ENCODE data around the gene PDS5B. TPM values are rescaled to one million over a fixed set of nuclear protein-coding genes. Genes with fewer than 3 reads are reported as not detected.
"Not testable (repeated sequence)": the region's sequence is repeated elsewhere in the genome, so short reads cannot be mapped to it uniquely, and the experiment has no call there.

The PDS5B gene
- total and polyA plus RNA-seq, 2 experiments from 2014 or later = 16.6 to 34.0 TPM

- Histone ChIP-seq H3K79me2 (no peaks in the 10 kb centered on the region), H3K27ac (no peak overlapping the region), H3K36me3 (replicated peaks; ENCODE audit: insufficient read depth, low read depth) (no peaks in the 10 kb centered on the region), H3K4me1 (ENCODE audit: insufficient read depth) (no peaks in the 10 kb centered on the region), H3K9me3 (ENCODE audit: low read depth) (no peaks in the 10 kb centered on the region), H3K9me2 (replicated peaks; ENCODE audit: insufficient read depth) (no peaks in the 10 kb centered on the region), H4K20me1 (ENCODE audit: insufficient read depth, poor library complexity, severe bottlenecking) (no peaks in the 10 kb centered on the region), H3K4me3 (no peak overlapping the region), H2AFZ (no peak overlapping the region), H3K4me2 (no peak overlapping the region), H3K27me3 (no peaks in the 10 kb centered on the region)
- 79% methylated on average over 2 of the region's 2 CpGs for WGBS (ENCODE audit: low lambda C conversion rate, missing lambda C conversion rate)
- TF ChIP-seq EZH2 (IDR thresholded peaks at IDR 0.05; ENCODE audit: borderline replicate concordance) (no peak), EZH2phosphoT487 (IDR thresholded peaks at IDR 0.05; ENCODE audit: low read depth, severe bottlenecking, unreplicated experiment) (no peak), CTCF (IDR thresholded peaks at IDR 0.05; ENCODE audit: poor library complexity) (no peak)
- no peak for DNase-seq (ENCODE audit: low spot score)
Measured at GRCh38 chr13:32548837-32549236, 37.4 kb upstream of the PDS5B start.

- 81% methylated on average over 3 of the region's 3 CpGs for WGBS (ENCODE audit: low lambda C conversion rate, missing lambda C conversion rate)
- Histone ChIP-seq H3K9me3 (ENCODE audit: low read depth) (no peaks in the 10 kb centered on the region), H3K4me1 (ENCODE audit: insufficient read depth) (no peaks in the 10 kb centered on the region), H3K4me3 (no peak overlapping the region), H4K20me1 (ENCODE audit: insufficient read depth, poor library complexity, severe bottlenecking) (no peaks in the 10 kb centered on the region), H3K79me2 (no peaks in the 10 kb centered on the region), H3K9me2 (replicated peaks; ENCODE audit: insufficient read depth) (no peaks in the 10 kb centered on the region), H3K36me3 (replicated peaks; ENCODE audit: insufficient read depth, low read depth) (no peaks in the 10 kb centered on the region), H2AFZ (no peak overlapping the region), H3K27me3 (no peaks in the 10 kb centered on the region), H3K4me2 (no peak overlapping the region), H3K27ac (no peak overlapping the region)
- DNase-seq (ENCODE audit: low spot score) = peak; percentile 13
- TF ChIP-seq CTCF (IDR thresholded peaks at IDR 0.05; ENCODE audit: poor library complexity) (no peak), EZH2 (IDR thresholded peaks at IDR 0.05; ENCODE audit: borderline replicate concordance) (no peak), EZH2phosphoT487 (IDR thresholded peaks at IDR 0.05; ENCODE audit: low read depth, severe bottlenecking, unreplicated experiment) (no peak)
Measured at GRCh38 chr13:32549788-32550187, 36.5 kb upstream of the PDS5B start.

- TF ChIP-seq EZH2phosphoT487 (IDR thresholded peaks at IDR 0.05; ENCODE audit: low read depth, severe bottlenecking, unreplicated experiment) (no peak), EZH2 (IDR thresholded peaks at IDR 0.05; ENCODE audit: borderline replicate concordance) (no peak), CTCF (IDR thresholded peaks at IDR 0.05; ENCODE audit: poor library complexity) (no peak)
- Histone ChIP-seq H3K79me2 (no peaks in the 10 kb centered on the region), H3K36me3 (replicated peaks; ENCODE audit: insufficient read depth, low read depth) (no peaks in the 10 kb centered on the region), H3K27ac (no peak overlapping the region), H3K4me2 (no peak overlapping the region), H3K4me3 (no peak overlapping the region), H3K9me3 (ENCODE audit: low read depth) (no peaks in the 10 kb centered on the region), H2AFZ (no peak overlapping the region), H3K9me2 (replicated peaks; ENCODE audit: insufficient read depth) (no peaks in the 10 kb centered on the region), H4K20me1 (ENCODE audit: insufficient read depth, poor library complexity, severe bottlenecking) (no peaks in the 10 kb centered on the region), H3K27me3 (no peaks in the 10 kb centered on the region), H3K4me1 (ENCODE audit: insufficient read depth) (no peaks in the 10 kb centered on the region)
- no peak for DNase-seq (ENCODE audit: low spot score)
- WGBS (ENCODE audit: low lambda C conversion rate, missing lambda C conversion rate) = 84% methylated on average over 1 of the region's 1 CpG
Measured at GRCh38 chr13:32553720-32554119, 32.5 kb upstream of the PDS5B start.

- Histone ChIP-seq H3K4me3 (no peak overlapping the region), H3K4me1 (ENCODE audit: insufficient read depth) (no peaks in the 10 kb centered on the region), H3K27me3 (no peaks in the 10 kb centered on the region), H3K36me3 (replicated peaks; ENCODE audit: insufficient read depth, low read depth) (no peaks in the 10 kb centered on the region), H3K79me2 (no peaks in the 10 kb centered on the region), H3K9me3 (ENCODE audit: low read depth) (no peaks in the 10 kb centered on the region), H4K20me1 (ENCODE audit: insufficient read depth, poor library complexity, severe bottlenecking) (no peaks in the 10 kb centered on the region), H3K4me2 (no peak overlapping the region), H3K9me2 (replicated peaks; ENCODE audit: insufficient read depth) (no peaks in the 10 kb centered on the region), H3K27ac (no peak overlapping the region), H2AFZ (no peak overlapping the region)
- DNase-seq (ENCODE audit: low spot score) = no peak
- TF ChIP-seq EZH2phosphoT487 (IDR thresholded peaks at IDR 0.05; ENCODE audit: low read depth, severe bottlenecking, unreplicated experiment) (no peak), EZH2 (IDR thresholded peaks at IDR 0.05; ENCODE audit: borderline replicate concordance) (no peak), CTCF (IDR thresholded peaks at IDR 0.05; ENCODE audit: poor library complexity) (no peak)
- WGBS (ENCODE audit: low lambda C conversion rate, missing lambda C conversion rate) = 100% methylated on average over 2 of the region's 2 CpGs
Measured at GRCh38 chr13:32555613-32556012, 30.6 kb upstream of the PDS5B start.

GRCh38 chr13:32560842-32561241, 25.4 kb upstream of the PDS5B start:
- 92% methylated on average over 1 of the region's 1 CpG for WGBS (ENCODE audit: low lambda C conversion rate, missing lambda C conversion rate)
- H3K4me2 ChIP-seq; H2AFZ ChIP-seq; H3K79me2 ChIP-seq; H3K27me3 ChIP-seq; H3K4me3 ChIP-seq; H3K9me2 ChIP-seq (replicated peaks; ENCODE audit: insufficient read depth); H3K4me1 ChIP-seq (ENCODE audit: insufficient read depth); H3K9me3 ChIP-seq (ENCODE audit: low read depth); H4K20me1 ChIP-seq (ENCODE audit: insufficient read depth, poor library complexity, severe bottlenecking); H3K36me3 ChIP-seq (replicated peaks; ENCODE audit: insufficient read depth, low read depth); H3K27ac ChIP-seq; DNase-seq (ENCODE audit: low spot score): not testable (repeated sequence)
